Stimulated activated naive CD4-positive, alpha-beta T cell (primary cell): ENCODE measurements around the gene B3GAT1.
A peak's percentile ranks its signal among the peaks of the same experiment; 100 is the strongest.
"Not testable (repeated sequence)": the region's sequence is repeated elsewhere in the genome, so short reads cannot be mapped to it uniquely, and the experiment has no call there.

Experiments
- DNase-seq, 6 experiments: peaks; one replicate each; lab custom pipeline; 2025; lab: John Stamatoyannopoulos, UW

B3GAT1 gene

DNA sequence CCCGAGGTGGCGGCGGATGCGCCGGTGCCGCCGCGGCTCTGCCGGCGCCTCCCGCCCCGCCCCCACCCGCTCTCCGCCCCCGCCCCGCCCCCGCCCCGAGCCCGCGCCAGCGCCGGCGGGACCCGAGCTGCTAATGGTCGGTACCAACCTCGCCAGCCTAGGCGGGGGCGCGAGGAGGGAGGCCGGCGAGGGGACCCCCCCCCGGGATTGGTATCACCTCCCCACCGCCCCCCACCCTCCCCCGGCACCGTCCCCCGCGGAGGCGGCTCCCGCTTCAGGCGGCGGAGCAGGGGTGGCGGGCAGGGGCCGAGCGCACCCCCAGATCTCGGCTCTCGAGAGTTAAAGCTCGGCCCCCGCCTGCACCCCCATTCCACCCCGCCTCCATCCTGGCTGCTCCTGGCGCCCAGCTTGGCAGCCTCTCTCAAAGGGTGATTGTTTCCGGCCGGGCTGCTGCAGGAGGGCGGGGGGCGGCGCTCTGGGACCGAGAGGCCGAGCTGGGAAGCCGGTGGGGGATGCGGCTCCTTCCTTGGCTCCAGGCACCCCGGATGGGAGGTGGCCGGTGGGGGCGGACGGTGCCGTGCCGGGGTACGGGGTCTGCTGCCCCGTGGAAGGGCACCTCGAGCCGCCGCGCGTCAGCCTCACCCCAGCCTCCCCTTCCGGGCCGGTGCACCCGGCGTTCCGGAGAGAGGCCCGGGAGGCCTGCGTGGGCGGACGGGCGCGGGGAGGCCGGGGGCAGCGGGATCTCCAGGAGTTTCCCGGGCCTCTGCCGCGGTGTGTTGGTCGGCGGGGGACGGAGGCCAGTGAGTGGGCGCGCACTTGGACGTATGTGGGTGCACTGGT is at the start of gene B3GAT1:
Gene B3GAT1, minus strand, starts transcription at position 40 of the 840 bp plus-strand sequence. CDS start 24,583 bp downstream, outside the sequence.
- DNase-seq, result peak in 1 of 6 experiments; percentile 10

DNA sequence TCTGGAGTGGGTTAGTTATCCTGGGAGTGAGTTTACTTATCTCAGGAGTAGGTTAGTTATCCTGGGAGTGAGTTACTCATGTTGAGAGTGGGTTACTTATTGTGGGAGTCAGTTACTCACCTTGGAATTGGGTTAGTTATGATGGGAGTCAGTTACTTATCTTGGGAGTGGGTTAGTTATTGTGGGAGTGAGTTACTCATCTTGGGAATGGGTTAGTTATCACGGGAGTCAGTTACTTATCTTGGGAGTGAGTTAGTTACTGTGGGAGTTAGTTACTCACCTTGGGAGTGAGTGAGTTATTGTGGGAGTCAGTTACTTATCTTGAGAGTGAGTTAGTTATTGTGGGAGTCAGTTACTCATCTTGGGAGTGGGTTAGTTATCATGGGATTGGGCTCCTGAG is 49.6 kb upstream of the B3GAT1 start:
- no peak for DNase-seq

DNA sequence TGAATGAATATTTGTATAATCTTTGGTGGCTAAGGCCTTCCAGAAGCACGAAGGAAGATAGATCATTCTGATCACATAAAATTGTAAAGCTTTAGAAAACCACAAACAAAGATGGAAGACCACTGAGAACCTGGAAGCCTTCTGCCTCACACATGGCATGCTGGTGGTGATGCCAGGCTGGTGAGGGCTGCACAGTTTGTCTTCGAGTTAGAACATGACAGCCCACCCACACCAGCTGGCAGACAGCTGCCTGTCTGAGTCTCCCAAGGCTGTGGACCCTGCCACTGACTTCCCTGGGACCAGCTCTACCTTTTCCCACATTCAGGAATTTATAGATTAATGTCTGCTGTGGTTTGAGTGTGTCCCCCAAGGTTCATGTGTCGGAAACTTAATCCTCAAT is 48.8 kb upstream of the B3GAT1 start:
- DNase-seq, result no peak

DNA sequence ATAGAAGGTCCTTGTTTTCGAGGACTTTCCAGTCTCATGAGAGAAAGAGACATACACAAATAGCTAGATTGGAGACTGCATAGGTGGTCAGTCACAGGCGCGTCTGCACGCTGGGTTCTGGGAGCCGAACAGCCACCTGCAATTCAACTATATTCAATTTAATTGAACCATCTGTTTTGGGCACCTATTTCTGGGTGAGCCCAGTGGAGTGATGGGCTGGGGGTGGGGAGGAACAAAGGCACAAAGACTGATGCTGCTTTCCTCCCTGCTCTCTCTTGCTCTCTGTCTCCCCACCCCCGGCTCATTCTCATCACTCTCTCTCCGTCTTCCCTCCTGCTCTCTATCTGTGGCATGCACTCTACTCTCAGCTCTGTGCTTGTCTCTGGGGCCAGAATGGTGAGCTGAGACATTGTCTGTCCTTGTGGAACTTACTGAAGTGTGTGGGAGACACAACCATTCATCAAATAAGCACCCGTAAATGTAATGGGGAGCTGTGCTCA is 48.1 kb upstream of the B3GAT1 start:
- DNase-seq, result no peak

GRCh38 chr11:134459246-134460061 is 47.4 kb upstream of the B3GAT1 start:
- DNase-seq, result no peak

GRCh38 chr11:134457411-134458007 is 45.5 kb upstream of the B3GAT1 start:
- DNase-seq, result not testable (repeated sequence)

DNA sequence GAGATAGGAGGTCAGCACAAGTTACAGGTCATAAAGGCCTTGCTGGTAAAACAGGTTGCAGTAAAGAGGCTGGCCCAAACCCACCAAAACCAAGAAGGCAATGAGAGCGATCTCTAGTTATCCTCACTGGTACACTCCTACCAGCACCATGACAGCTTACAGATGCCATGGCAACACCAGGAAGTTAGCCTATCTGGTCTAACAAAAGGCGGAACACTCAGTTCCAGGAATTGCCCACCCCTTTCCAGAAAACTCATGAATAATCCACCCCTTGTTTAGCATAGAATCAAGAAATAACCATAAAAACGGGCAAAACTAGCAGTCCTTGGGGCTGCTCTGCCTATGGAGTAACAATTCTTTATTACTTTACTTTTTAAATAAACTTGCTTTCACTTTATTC is 43.5 kb upstream of the B3GAT1 start:
- DNase-seq, result no peak

DNA sequence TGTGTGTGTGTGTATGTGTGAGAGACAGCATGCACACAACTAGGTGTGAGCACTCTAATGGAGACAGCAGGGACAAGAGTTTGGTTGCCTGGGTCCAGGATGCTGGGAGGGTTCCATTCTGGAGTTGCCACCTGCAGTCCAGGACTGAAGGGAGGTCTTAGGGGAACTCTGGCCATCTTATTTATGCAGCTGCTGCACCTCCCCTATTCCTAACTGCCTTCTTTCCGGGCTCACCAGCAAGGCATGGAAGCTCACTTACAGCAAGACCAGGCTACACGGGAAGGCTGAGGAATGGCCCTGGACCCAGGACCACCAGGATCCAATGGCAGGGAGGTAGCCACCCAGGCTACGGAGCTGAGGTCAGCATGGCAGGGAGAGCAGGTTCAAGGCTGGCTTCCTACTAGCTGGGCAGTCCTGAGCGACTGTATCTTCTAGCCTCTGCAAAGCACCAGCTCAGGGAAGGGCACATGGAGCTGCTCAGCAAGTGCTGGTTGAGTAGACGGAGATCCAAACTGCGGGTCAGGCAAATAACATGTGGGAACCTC is 42.2 kb upstream of the B3GAT1 start:
- no peak for DNase-seq

- DNase-seq, result no peak
Observed at GRCh38 chr11:134453441-134453840, 41.4 kb upstream of the B3GAT1 start.

DNA sequence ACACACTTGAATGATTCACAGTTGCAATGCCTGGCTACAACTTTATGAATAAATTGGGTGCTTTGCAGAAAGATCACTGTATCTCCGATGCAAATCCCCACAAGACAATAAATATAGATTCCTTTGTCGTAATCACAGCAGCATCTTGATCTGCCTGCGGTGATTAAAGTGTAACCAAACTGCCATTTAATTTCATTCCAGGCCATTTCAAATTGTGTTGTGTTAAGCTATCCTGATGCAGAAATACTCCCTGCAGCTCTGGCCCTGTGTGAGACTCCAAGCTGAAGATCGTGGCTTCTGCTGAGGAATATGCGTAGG is 40.8 kb upstream of the B3GAT1 start:
- no peak for DNase-seq

- no peak for DNase-seq
Observed at GRCh38 chr11:134452026-134452837, 40.2 kb upstream of the B3GAT1 start.

DNA sequence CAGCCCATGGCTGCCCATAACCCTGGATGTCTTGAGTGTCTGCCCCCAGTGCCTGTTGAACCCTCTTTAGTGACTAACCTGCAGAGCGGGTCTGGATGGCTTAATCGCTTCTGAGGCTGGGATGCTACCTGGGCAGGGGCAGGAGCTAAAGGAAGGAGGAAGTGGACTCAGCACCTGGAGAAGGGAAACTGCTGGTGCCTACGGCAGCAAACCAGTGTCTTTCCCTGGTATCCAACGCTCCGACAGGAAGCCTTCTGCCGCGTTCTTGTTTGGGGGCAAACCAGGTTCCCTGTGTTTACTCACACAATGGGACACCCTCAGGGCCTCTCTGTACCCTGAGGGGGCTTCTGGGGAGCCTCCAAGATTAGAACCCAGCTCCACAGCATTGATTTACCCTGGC is 38.1 kb upstream of the B3GAT1 start:
- no peak for DNase-seq

DNA sequence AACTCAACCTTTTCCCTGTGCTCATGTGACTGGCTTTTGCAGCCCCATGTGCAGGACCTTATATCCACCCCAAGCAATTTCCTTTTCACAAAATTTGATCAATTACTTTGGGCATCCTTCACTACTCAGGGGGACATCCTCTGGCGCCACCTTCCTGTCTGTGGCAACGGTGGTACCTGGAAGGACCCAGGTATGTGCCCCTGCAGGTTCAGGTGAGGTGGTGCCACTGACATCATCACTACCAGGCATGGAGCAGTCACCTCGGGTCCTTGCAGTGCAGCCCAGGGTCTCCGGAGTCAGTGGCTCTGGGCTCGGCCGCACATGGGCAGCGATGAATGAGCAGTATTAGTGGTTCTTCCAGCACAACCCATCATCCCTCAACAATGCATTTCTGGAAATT is 37.7 kb upstream of the B3GAT1 start:
- no peak for DNase-seq

DNA sequence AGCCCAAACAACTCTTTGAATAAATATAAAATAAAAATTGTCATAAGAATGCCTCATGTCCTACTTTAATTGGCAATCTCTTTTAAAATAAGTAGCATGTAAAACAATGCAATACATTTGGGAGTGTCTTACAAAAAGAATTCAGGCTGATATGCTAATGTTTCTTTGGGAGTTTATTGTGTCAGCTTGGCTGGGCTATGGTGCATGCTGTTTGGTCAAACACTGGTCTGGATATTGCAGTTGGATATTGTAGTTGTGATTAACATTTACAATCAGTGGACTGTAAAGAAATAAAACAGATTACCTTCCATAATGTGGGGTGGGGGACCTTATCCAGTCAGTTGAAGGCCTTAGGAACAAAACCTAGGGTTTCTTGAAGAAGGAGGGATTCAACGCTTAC is 37.0 kb upstream of the B3GAT1 start:
- no peak for DNase-seq

DNA sequence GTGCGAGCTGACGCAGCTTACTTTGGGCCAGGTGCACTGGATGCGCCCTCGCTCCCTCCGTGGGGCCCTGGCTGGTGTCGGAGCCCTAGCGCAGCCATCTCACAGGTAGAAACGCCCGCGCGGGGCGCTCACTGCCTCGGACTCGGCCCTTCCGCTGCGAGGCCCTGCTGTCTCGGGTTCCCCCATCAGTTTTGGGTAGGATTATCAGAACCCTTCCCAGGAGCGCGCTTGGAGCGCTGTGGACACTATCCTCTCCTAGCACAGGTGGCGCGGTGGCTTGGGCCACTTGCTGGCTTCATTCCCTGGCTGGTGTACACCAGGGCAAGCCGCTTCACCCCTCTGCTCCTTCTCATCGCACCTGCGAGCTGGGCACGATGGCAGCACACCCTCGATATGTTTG is 35.7 kb upstream of the B3GAT1 start:
- DNase-seq, result no peak

DNA sequence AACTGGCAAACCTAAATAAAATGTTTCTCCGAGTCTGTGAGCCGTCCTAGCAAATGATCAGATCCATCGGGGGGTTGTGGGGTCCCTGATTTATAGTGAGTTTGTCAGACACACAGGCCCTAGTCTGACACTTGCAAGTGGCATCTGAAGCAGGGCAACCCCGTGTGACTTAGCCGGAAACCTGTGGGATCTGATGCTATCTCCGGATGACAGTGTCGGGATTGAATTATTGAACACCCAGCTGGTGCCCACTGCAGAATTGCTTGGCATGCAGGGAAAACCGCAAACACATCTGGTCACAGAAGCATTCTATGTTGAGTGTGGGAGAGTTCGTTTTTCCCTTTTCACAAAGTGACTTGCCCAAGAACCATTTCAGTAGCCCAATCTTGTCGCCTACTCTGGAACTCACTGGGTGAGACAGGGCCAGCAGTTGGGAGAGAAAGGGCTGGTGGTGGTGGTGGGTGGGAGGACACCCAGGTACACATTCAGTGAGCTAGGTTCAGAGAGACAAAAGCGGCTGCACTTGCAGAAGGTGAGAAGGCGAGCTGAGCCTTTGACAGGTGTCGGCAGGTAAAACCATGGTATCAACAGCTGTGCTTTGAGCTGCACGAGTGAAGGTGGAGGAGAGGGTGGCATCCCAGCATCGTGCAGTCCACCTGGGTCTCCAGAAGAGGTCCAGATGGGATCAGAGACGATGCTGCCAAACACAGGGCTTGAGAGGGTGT is 33.7 kb upstream of the B3GAT1 start:
- DNase-seq, result no peak

DNA sequence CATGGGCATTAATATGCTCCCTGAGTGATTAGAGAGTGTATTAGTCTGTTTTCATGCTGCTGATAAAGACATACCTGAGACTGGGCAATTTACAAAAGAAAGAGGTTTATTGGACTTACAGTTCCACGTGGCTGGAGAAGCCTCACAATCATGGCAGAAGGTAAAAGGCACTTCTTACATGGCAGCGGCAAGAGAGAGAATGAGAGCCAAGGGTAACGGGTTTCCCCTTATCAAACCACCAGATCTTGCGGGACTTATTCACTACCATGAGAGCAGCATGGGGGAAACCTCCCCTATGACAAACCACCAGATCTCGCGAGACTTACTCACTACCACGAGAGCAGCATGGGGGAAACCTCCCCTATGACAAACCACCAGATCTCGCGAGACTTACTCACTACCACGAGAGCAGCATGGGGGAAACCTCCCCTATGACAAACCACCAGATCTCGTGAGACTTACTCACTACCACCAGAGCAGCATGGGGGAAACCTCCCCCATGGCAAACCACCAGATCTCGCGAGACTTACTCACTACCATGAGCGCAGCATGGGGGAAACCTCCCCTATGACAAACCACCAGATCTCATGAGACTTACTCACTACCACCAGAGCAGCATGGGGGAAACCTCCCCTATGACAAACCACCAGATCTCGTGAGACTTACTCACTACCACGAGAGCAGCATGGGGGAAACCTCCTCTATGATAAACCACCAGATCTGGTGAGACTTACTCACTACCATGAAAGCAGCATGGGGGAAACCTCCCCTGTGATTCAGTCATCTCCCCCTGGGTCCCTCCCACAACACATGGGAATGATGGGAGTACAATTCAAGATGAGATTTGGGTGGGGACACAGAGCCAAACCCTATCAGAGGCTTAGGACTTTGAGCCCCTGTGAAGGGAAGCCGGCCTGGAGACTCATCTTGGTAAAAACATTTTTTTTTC is 32.4 kb upstream of the B3GAT1 start:
- not testable (repeated sequence) for DNase-seq

- no peak for DNase-seq
Observed at GRCh38 chr11:134443246-134443645, 31.2 kb upstream of the B3GAT1 start.

DNA sequence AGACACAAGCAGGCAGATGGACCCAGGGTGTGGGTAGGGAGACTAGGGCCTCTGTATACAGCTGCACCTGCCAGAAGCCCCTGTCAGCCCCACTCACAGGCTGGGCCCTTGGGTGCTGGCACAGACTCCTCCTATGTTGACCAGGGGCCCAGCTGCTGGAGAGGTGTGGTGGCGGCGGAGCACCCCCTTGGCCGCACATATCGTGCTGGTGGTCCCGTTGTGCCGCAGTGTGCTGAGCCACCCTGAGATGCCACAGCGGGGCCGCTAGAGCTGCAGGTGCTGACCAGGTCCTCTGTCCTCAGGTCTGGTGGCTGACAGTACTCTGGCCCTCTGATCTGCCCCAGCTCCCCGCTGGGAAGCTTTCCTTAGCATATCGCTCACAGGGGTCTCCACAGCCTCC is 30.2 kb upstream of the B3GAT1 start:
- DNase-seq, result no peak

DNA sequence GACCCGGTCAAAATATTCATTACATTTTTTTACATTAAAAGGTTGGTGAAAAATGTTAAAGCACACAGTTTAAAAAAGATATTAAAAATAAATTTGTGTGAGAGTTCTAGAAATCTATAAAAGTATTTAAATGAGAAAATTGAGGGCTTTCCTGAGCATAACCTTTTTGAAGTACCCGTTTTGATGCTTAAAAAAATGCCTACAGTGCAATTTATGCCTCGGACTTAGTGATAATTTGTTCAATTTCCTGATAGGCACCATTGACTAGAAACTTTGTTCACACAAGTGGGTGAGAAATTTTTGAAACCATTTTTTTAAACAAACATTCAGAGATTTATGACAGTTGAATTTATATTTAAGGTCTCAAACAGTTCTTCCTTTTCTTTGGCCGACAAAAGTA is 29.7 kb upstream of the B3GAT1 start:
- DNase-seq, result no peak
